Neural progenitor cell (in vitro differentiated cells): Measurements from ENCODE around the gene ELAPOR1. TPM values are rescaled to one million over a fixed set of nuclear protein-coding genes. Genes with fewer than 3 reads are reported as not detected.

Experiments used
- DNase-seq: peaks from one replicate; pipeline ENCODE4 v3.0.0-alpha.2; 2016; ENCODE audit warnings: low spot score
- H2AFZ ChIP-seq: fragments of 200-600 bp; sonication (generic); replicated peaks from 2 replicates; pipeline ENCODE4 v1.6.1; 2016; ENCODE audit warnings: antibody characterized with exemption
- H3F3A ChIP-seq: fragments of 200-600 bp; sonication (generic); 2 replicates; pipeline ENCODE4 v1.6.1; 2016; ENCODE audit warnings: antibody characterized with exemption, low read depth
- H3K27ac ChIP-seq: fragments of 200-600 bp; sonication (generic); 2 replicates; pipeline ENCODE4 v1.5.1; 2016; ENCODE audit warnings: mild to moderate bottlenecking
- H3K27me3 ChIP-seq: fragments of 200-600 bp; sonication (generic); 2 replicates; pipeline ENCODE4 v1.6.1; 2016; ENCODE audit warnings: mild to moderate bottlenecking, moderate library complexity
- H3K36me3 ChIP-seq: fragments of 200-600 bp; sonication (generic); 2 replicates; pipeline ENCODE4 v1.5.1; 2016
- H3K4me1 ChIP-seq: fragments of 200-600 bp; sonication (generic); 2 replicates; pipeline ENCODE4 v1.6.1; 2016; ENCODE audit warnings: mixed run types
- H3K4me2 ChIP-seq: fragments of 200-600 bp; sonication (generic); 2 replicates; pipeline ENCODE4 v1.6.1; 2016
- H3K4me3 ChIP-seq: fragments of 200-600 bp; sonication (generic); 2 replicates; pipeline ENCODE4 v1.5.1; 2016
- H3K79me2 ChIP-seq: fragments of 200-600 bp; sonication (generic); 2 replicates; pipeline ENCODE4 v1.6.1; 2016; ENCODE audit warnings: low read depth
- H3K9ac ChIP-seq: fragments of 200-600 bp; sonication (generic); 2 replicates; pipeline ENCODE4 v1.6.1; 2016
- H3K9me3 ChIP-seq: fragments of 200-600 bp; sonication (generic); 2 replicates; pipeline ENCODE4 v1.5.1; 2016; ENCODE audit warnings: low read depth
- H4K20me1 ChIP-seq: fragments of 200-600 bp; sonication (generic); 2 replicates; pipeline ENCODE4 v1.6.1; 2016; ENCODE audit warnings: low read depth
- H3K27ac Mint-ChIP-seq: 3 replicates; pipeline ENCODE4 v1.8.0; 2021; ENCODE audit warnings: mixed read lengths
- H3K27me3 Mint-ChIP-seq: 2 replicates; pipeline ENCODE4 v1.8.0; 2022; ENCODE audit warnings: low read depth, mild to moderate bottlenecking, inconsistent platforms, moderate library complexity, mixed read lengths; ENCODE audit not compliant: insufficient read depth
- H3K36me3 Mint-ChIP-seq: 3 replicates; pipeline ENCODE4 v1.8.0; 2021; ENCODE audit warnings: mixed read lengths
- H3K4me1 Mint-ChIP-seq: 3 replicates; pipeline ENCODE4 v1.8.0; 2021; ENCODE audit warnings: mixed read lengths
- H3K4me3 Mint-ChIP-seq: 3 replicates; pipeline ENCODE4 v1.8.0; 2021; ENCODE audit warnings: mild to moderate bottlenecking, moderate library complexity, mixed read lengths
- H3K9me3 Mint-ChIP-seq: 3 replicates; pipeline ENCODE4 v1.8.0; 2020; ENCODE audit warnings: mixed read lengths
- CTCF ChIP-seq: fragments of 200-600 bp; sonication (generic); IDR thresholded peaks from 2 replicates; pipeline ENCODE4 v1.5.1; 2017; ENCODE audit warnings: antibody characterized with exemption, mild to moderate bottlenecking
- EZH2 ChIP-seq: fragments of 200-600 bp; sonication (generic); IDR thresholded peaks from 2 replicates; pipeline ENCODE4 v1.6.1; 2017; ENCODE audit warnings: antibody characterized with exemption, mild to moderate bottlenecking, moderate library complexity
- EZH2phosphoT487 ChIP-seq: fragments of 200-600 bp; sonication (generic); IDR thresholded peaks from 2 replicates; pipeline ENCODE4 v1.6.1; 2017; ENCODE audit warnings: antibody characterized with exemption
- total RNA-seq: library from RNA; depleted of rRNA; stranded (reverse); fragments of >200 nt; gene quantifications from 2 replicates; pipeline ENCODE4 v1.2.3, GENCODE V29; 2015; ENCODE audit warnings: low replicate concordance

The ELAPOR1 gene
- total RNA-seq, 1 donor from 2014 or later, result 1.5 TPM

- Histone ChIP-seq H3K27me3 (no peaks in the 10 kb centered on the region), H3K27ac (no peak overlapping the region), H4K20me1 (no peaks in the 10 kb centered on the region), H3K9ac (no peak overlapping the region), H3K9me3 (no peaks in the 10 kb centered on the region), H3K79me2 (no peaks in the 10 kb centered on the region), H3F3A (no peaks in the 10 kb centered on the region), H2AFZ (peak overlapping the region; percentile 51), H3K4me2 (no peak overlapping the region), H3K36me3 (no peaks in the 10 kb centered on the region), H3K4me3 (no peak overlapping the region), H3K4me1 (peaks cover 6% of the 10 kb centered on the region)
- Mint-ChIP-seq H3K9me3 (no peaks in the 10 kb centered on the region), H3K4me3 (no peak overlapping the region), H3K27ac (no peak overlapping the region), H3K36me3 (no peaks in the 10 kb centered on the region), H3K4me1 (peaks cover 13% of the 10 kb centered on the region), H3K27me3 (peaks cover 2% of the 10 kb centered on the region)
- TF ChIP-seq EZH2 (no peak), EZH2phosphoT487 (no peak), CTCF (no peak)
- DNase-seq, result no peak
Measured at GRCh38 chr1:109136766-109137165, 22.9 kb downstream of the ELAPOR1 start.

DNA sequence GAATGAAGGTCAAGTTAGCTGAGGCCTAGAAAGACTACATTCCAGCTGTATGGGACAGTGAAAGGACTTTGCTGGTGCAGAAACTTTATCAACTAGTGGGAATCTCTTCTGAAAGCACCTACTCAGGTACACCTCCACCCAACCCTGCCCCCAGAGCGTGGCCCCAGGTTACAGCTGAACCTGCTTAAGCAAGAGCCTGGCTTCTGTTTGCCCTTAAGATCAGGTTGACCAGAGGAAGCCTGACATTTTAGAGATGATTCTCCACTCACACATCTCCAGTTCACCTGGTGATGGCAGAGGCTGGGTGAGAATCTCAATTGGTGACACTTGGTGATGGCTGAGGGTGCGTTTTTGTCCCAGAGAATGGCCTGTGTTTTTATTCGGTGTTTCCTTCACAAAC lies 24.0 kb downstream of the ELAPOR1 start:
- H3K36me3 Mint-ChIP-seq, result no peaks in the 10 kb centered on the region
- Histone ChIP-seq H3K27ac (no peak overlapping the region), H3F3A (no peaks in the 10 kb centered on the region), H2AFZ (no peak overlapping the region), H3K36me3 (no peaks in the 10 kb centered on the region), H3K79me2 (no peaks in the 10 kb centered on the region), H3K4me3 (no peak overlapping the region), H3K9ac (no peak overlapping the region), H3K27me3 (no peaks in the 10 kb centered on the region), H3K4me2 (no peak overlapping the region), H3K9me3 (no peaks in the 10 kb centered on the region), H3K4me1 (peaks cover 6% of the 10 kb centered on the region), H4K20me1 (no peaks in the 10 kb centered on the region)
- no peak overlapping the region for H3K27ac Mint-ChIP-seq
- no peak for TF ChIP-seq EZH2phosphoT487
- no peak for TF ChIP-seq EZH2
- no peak for TF ChIP-seq CTCF
- no peaks in the 10 kb centered on the region for H3K9me3 Mint-ChIP-seq
- no peak for DNase-seq
- peaks cover 2% of the 10 kb centered on the region for H3K27me3 Mint-ChIP-seq
- no peak overlapping the region for H3K4me3 Mint-ChIP-seq
- peaks cover 13% of the 10 kb centered on the region for H3K4me1 Mint-ChIP-seq

DNA sequence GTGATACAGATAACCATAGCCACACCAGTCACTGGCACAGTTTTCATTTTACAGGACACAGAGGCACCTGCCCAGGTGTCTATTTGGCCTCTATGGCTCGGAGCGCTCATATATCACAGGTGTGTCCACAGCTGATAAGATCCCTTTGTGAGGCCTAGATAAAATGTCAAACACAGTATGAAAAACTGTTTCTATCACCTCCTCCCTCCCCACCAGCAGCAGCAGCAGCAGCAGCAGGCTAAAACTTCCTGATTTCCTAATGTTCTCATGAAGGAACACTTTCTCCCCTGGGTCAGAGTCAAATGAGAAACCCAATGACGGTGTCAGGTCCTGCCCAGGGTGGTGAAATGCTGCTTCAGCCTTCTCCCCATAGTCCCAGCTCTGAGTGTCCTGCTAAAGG lies 24.4 kb downstream of the ELAPOR1 start:
- Mint-ChIP-seq H3K4me1 (peaks cover 13% of the 10 kb centered on the region), H3K9me3 (no peaks in the 10 kb centered on the region), H3K27me3 (peaks cover 2% of the 10 kb centered on the region), H3K4me3 (no peak overlapping the region), H3K27ac (peak overlapping the region; percentile 66), H3K36me3 (no peaks in the 10 kb centered on the region)
- no peak overlapping the region for H3K27ac ChIP-seq
- no peak overlapping the region for H3K4me3 ChIP-seq
- no peaks in the 10 kb centered on the region for H3K9me3 ChIP-seq
- no peak overlapping the region for H3K9ac ChIP-seq
- no peaks in the 10 kb centered on the region for H3K27me3 ChIP-seq
- H3K4me1 ChIP-seq, result peaks cover 6% of the 10 kb centered on the region
- TF ChIP-seq EZH2phosphoT487, result no peak
- no peak for TF ChIP-seq EZH2
- TF ChIP-seq CTCF, result no peak
- H3K4me2 ChIP-seq, result no peak overlapping the region
- no peaks in the 10 kb centered on the region for H4K20me1 ChIP-seq
- H3F3A ChIP-seq, result no peaks in the 10 kb centered on the region
- H3K36me3 ChIP-seq, result no peaks in the 10 kb centered on the region
- no peak overlapping the region for H2AFZ ChIP-seq
- no peak for DNase-seq
- no peaks in the 10 kb centered on the region for H3K79me2 ChIP-seq

- Histone ChIP-seq H4K20me1 (no peaks in the 10 kb centered on the region), H3K27me3 (no peaks in the 10 kb centered on the region), H3K4me1 (peaks cover 6% of the 10 kb centered on the region), H3K27ac (no peak overlapping the region), H3K4me3 (no peak overlapping the region), H3K36me3 (no peaks in the 10 kb centered on the region), H3K4me2 (no peak overlapping the region), H3F3A (no peaks in the 10 kb centered on the region), H2AFZ (no peak overlapping the region), H3K9ac (no peak overlapping the region), H3K9me3 (no peaks in the 10 kb centered on the region), H3K79me2 (no peaks in the 10 kb centered on the region)
- H3K9me3 Mint-ChIP-seq, result no peaks in the 10 kb centered on the region
- no peak for DNase-seq
- H3K36me3 Mint-ChIP-seq, result no peaks in the 10 kb centered on the region
- no peak overlapping the region for H3K4me3 Mint-ChIP-seq
- H3K4me1 Mint-ChIP-seq, result peaks cover 4% of the 10 kb centered on the region
- no peak for TF ChIP-seq EZH2phosphoT487
- no peak for TF ChIP-seq EZH2
- no peak for TF ChIP-seq CTCF
- H3K27me3 Mint-ChIP-seq, result peaks cover 2% of the 10 kb centered on the region
- H3K27ac Mint-ChIP-seq, result no peak overlapping the region
Measured at GRCh38 chr1:109140392-109140791, 26.5 kb downstream of the ELAPOR1 start.
